ENCODE data around the gene RAB34.
"Not testable (repeated sequence)": the region's sequence is repeated elsewhere in the genome, so short reads cannot be mapped to it uniquely, and the experiment has no call there.

RAB34 gene

DNA sequence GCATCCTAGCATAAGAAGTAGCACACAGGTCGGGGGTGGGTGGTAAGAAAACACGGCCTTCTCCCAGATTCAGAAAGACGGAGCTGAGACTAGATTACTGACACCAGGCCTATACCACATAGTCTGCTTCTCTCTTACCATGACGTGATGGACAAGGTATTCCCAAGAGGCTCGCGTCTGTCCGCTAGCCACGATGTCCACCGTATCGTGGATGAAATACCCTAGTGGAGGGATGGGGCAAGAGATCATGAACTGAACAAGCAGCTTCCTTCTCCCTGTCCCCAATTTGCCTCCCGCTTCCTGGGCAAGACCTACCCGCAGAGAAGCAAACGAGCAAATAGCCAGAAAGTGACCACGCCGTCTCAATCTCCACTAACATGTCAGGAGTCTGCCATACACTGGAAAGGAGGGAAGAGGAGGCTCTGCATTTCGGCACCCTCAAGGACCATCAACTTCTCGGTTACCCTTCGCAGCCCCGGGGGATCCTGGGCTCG lies 7.5 kb upstream of the RAB34 start:
- no peaks in the 10 kb centered on the region for H3K9me3 Mint-ChIP-seq
- TF ChIP-seq CTCF (IDR thresholded peaks at IDR 0.05; ENCODE audit: unreplicated experiment in 3 of 3): no peak
- peaks cover 45% of the 10 kb centered on the region for H3K36me3 Mint-ChIP-seq (ENCODE audit: low read depth)
- peaks cover 46% of the 10 kb centered on the region for H3K4me1 Mint-ChIP-seq
- H3K27ac Mint-ChIP-seq: peak overlapping the region; percentile 70 to 95 (median 88)
- H3K27me3 Mint-ChIP-seq (ENCODE audit: low read depth): no peaks in the 10 kb centered on the region
- H3K4me3 Mint-ChIP-seq: peak overlapping the region; percentile 85 to 92 (median 86)

GRCh38 chr17:28724500-28725165 lies 7.0 kb upstream of the RAB34 start:
- Mint-ChIP-seq H3K4me1 (peaks cover 51% of the 10 kb centered on the region), H3K27me3 (ENCODE audit: low read depth) (no peaks in the 10 kb centered on the region), H3K9me3 (no peaks in the 10 kb centered on the region), H3K36me3 (ENCODE audit: low read depth) (peaks cover 50% of the 10 kb centered on the region), H3K27ac (peak overlapping the region; percentile 70 to 95 (median 88)), H3K4me3 (peak overlapping the region; percentile 85 to 92 (median 86))
- TF ChIP-seq CTCF (IDR thresholded peaks at IDR 0.05; ENCODE audit: unreplicated experiment in 3 of 3): no peak

DNA sequence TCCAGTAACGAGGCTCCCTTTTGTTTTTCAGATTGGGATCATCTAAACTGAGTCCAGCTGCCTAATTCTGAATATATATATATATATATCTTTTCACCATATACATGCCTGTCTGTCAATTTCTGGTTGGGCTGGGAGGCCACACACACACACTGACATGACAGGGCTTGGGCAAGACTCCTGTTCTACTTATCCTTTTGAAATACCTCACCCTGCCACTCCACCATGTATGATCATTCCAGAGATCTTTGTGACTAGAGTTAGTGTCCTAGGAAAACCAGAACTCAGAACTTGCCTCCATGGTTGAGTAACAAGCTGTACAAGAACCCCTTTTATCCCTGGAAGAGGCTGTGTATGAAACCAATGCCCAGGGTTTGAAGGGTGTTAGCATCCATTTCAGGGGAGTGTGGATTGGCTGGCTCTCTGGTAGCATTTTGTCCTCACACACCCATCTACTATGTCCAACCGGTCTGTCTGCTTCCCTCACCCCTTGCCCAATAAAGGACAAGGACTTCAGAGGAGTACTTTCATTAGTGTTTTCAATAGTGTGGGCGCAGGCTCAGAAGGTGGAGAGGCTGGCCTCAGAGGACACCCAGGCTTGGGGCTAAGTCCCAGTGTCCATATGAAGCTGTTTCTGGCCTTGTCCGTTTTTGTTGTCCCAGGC lies 6.3 kb upstream of the RAB34 start:
- peaks cover 51% of the 10 kb centered on the region for H3K36me3 Mint-ChIP-seq (ENCODE audit: low read depth)
- H3K27ac Mint-ChIP-seq: peak overlapping the region; percentile 70 to 95 (median 88)
- H3K9me3 Mint-ChIP-seq; H3K27me3 Mint-ChIP-seq (ENCODE audit: low read depth): not testable (repeated sequence)
- H3K4me1 Mint-ChIP-seq: peaks cover 55% of the 10 kb centered on the region
- H3K4me3 Mint-ChIP-seq: peak overlapping the region; percentile 85 to 92 (median 86)

- Mint-ChIP-seq H3K4me3 (peak overlapping the region; percentile 74 to 86 (median 81)), H3K27me3 (ENCODE audit: low read depth) (no peaks in the 10 kb centered on the region), H3K4me1 (peaks cover 57% of the 10 kb centered on the region), H3K36me3 (ENCODE audit: low read depth) (peaks cover 51% of the 10 kb centered on the region), H3K9me3 (no peaks in the 10 kb centered on the region), H3K27ac (peak overlapping the region; percentile 27 to 38 (median 34))
- TF ChIP-seq CTCF (IDR thresholded peaks at IDR 0.05; ENCODE audit: unreplicated experiment in 3 of 3): no peak
Observed at GRCh38 chr17:28723159-28723835, 5.6 kb upstream of the RAB34 start.

DNA sequence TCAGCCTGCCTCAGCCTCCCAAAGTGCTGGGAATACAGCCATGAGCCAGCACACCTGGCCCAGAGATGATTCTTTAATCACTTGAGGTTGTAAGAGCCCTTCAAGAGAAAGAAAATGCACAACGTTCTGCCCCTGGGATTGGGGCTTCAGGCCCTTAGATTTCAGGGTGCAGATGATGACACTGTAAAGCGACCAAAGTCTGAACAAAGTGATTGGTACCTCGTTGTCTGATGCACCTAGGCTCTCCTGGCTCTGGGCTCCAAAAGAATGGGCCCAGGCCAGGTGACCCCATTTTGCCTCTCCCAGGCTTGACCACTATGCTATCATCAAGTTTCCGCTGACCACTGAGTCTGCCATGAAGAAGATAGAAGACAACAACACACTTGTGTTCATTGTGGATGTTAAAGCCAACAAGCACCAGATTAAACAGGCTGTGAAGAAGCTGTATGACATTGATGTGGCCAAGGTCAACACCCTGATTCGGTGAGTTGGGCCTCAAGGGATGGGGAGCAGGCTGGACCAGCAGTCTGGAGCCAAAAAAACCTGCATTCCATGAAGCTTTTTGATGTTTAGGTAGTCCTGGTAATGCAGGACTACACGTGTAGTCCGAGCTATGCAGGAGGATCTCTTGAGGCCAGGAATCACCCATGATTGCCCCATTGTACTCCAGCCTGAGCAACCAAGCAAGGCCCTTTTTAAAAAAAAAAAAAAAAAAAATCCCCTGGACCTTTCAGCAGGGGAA lies 4.9 kb upstream of the RAB34 start:
- Mint-ChIP-seq H3K4me3 (peak overlapping the region; percentile 61 to 100 (median 95)), H3K27me3 (ENCODE audit: low read depth) (no peaks in the 10 kb centered on the region), H3K27ac (no peak overlapping the region), H3K9me3 (no peaks in the 10 kb centered on the region), H3K36me3 (ENCODE audit: low read depth) (peaks cover 51% of the 10 kb centered on the region), H3K4me1 (peaks cover 61% of the 10 kb centered on the region)
- TF ChIP-seq CTCF (IDR thresholded peaks at IDR 0.05; ENCODE audit: unreplicated experiment in 3 of 3): no peak

DNA sequence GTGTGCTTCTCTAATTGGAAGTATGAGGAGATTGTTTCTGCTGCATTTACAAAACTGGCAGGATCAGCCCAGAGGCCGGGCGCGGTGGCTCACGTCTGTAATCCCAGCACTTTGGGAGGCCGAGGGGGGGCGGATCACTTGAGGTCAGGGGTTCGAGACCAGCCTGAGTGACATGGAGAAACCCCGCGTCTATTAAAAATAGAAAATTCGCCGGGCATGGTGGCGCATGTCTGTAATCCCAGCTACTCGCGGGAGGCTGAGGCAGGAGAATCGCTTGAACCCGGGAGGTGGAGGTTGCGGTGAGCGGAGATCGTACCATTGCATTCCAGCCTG lies 3.3 kb upstream of the RAB34 start:
- not testable (repeated sequence) for H3K27me3 Mint-ChIP-seq (ENCODE audit: low read depth); H3K9me3 Mint-ChIP-seq
- peak overlapping the region; percentile 95 to 100 (median 98) for H3K4me3 Mint-ChIP-seq
- peaks cover 67% of the 10 kb centered on the region for H3K4me1 Mint-ChIP-seq
- peak overlapping the region; percentile 99 to 100 (median 99) for H3K27ac Mint-ChIP-seq
- peaks cover 53% of the 10 kb centered on the region for H3K36me3 Mint-ChIP-seq (ENCODE audit: low read depth)
